GM12801 (cell line): ENCODE measurements around the gene C11orf71.

Experiments used
- CTCF ChIP-seq: IDR thresholded peaks from one replicate; pipeline ENCODE4 v1.5.1; 2011; ENCODE audit warnings: control low read depth; ENCODE audit not compliant: insufficient read length; ENCODE audit errors: extremely low read depth

Gene C11orf71

GRCh38 chr11:114440971-114441763 lies 40.9 kb upstream of the C11orf71 start:
- TF ChIP-seq CTCF: no peak

GRCh38 chr11:114440121-114440860 lies 40.0 kb upstream of the C11orf71 start:
- TF ChIP-seq CTCF: no peak

- no peak for TF ChIP-seq CTCF
Measured at GRCh38 chr11:114439229-114440120, 39.2 kb upstream of the C11orf71 start, which contains the start of gene REXO2. TSS of gene REXO2 (plus strand) at chr11:114439467. CDS start at chr11:114439529, 62 bp downstream.

DNA sequence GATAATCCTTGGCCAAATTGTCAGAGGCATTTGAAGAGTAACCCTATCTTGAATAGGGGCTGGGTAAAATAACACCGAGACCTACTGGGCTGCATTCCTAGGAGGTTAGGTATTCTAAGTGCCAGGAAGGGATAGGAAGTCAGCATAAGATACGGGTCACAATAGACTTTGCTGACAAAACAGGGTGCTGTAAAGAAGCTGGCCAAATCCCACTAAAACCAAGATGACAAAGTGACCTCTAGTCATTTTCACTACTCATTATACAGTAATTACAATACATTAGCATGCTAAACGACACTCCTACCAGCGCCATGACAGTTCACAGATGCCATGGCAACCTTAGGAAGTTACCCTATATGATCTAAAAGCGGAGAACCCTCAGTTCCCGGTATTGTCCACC lies 38.0 kb upstream of the C11orf71 start:
- TF ChIP-seq CTCF: no peak

DNA sequence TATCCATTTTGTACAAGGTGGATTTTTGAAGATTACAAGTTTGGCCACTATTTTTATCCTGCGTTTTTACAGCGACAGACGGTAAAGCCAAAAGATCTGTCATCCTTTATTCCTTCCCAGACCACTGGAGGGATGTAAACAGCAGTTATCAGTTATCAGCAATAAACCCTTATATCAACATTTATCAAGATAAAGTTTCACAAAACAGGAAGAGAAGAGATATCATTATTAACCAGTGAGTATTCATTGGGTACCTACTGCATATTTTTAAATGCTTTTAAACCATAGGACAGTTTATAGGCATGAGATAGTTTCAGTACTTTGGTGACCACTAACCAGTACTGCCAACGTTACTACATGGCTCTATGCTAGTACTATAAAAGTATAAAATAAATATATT lies 33.1 kb upstream of the C11orf71 start:
- TF ChIP-seq CTCF: no peak

GRCh38 chr11:114432893-114433292 lies 32.6 kb upstream of the C11orf71 start:
- no peak for TF ChIP-seq CTCF

- TF ChIP-seq CTCF: no peak
Measured at GRCh38 chr11:114430290-114430689, 30.0 kb upstream of the C11orf71 start.
